ENCODE results near the gene SFXN5.

DNA sequence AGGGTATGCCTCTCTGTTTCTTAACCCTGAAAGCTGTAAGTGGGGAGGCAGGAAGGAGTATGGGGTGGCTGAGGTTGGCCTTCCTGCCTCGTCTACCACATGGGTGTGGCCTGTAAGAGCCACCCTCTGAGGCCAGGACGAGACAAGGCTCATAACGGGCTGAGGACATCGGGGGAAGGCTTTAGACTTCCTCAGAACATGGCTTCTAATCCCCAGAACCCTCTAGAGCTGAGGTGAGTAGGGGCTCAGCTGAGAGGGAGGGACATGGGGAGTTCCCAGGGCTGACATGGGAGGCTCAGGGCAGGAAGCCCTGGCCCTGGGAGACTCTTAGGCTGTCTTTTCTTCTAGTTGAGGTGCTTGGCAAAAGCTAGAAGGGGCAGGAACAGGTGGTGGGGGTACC lies 117.5 kb downstream of the SFXN5 start:
- TF ChIP-seq CTCF (conservative IDR thresholded peaks at IDR 0.05; ENCODE audit: low read depth, low read length) (no peak), RFX5 (IDR thresholded peaks at IDR 0.05; ENCODE audit: low read depth, low read length) (no peak), POLR2A (IDR thresholded peaks at IDR 0.05; ENCODE audit: low read depth, low read length) (no peak), BHLHE40 (IDR thresholded peaks at IDR 0.05; ENCODE audit: low read depth, low read length) (no peak), RAD21 (IDR thresholded peaks at IDR 0.05; ENCODE audit: low read length) (no peak), USF2 (IDR thresholded peaks at IDR 0.05; ENCODE audit: low read depth, low read length) (no peak), NFE2L2 (IDR thresholded peaks at IDR 0.05; ENCODE audit: low read depth, low read length) (no peak), MAFK (IDR thresholded peaks at IDR 0.05; ENCODE audit: low read depth, low read length) (no peak), CHD1 (IDR thresholded peaks at IDR 0.05; ENCODE audit: low read depth, low read length) (no peak), SMC3 (IDR thresholded peaks at IDR 0.05; ENCODE audit: low read depth, low read length) (no peak), CEBPB (IDR thresholded peaks at IDR 0.05; ENCODE audit: low read depth, low read length) (no peak), RCOR1 (IDR thresholded peaks at IDR 0.05; ENCODE audit: insufficient replicate concordance, low read length) (no peak)
- TF ChIP-seq, protein P1, sequence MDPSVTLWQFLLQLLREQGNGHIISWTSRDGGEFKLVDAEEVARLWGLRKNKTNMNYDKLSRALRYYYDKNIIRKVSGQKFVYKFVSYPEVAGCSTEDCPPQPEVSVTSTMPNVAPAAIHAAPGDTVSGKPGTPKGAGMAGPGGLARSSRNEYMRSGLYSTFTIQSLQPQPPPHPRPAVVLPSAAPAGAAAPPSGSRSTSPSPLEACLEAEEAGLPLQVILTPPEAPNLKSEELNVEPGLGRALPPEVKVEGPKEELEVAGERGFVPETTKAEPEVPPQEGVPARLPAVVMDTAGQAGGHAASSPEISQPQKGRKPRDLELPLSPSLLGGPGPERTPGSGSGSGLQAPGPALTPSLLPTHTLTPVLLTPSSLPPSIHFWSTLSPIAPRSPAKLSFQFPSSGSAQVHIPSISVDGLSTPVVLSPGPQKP (IDR thresholded peaks at IDR 0.05; ENCODE audit: borderline replicate concordance, low read depth, low read length), result no peak

Data from IMR-90 (cell line).